ENCODE data around the gene LPP. TPM values are rescaled to one million over a fixed set of nuclear protein-coding genes. Genes with fewer than 3 reads are reported as not detected.

Gene LPP
- total and polyA plus RNA-seq, 2 of the 4 experiments (the other 2 are of a cell fraction), result 16.0 to 130 TPM

DNA sequence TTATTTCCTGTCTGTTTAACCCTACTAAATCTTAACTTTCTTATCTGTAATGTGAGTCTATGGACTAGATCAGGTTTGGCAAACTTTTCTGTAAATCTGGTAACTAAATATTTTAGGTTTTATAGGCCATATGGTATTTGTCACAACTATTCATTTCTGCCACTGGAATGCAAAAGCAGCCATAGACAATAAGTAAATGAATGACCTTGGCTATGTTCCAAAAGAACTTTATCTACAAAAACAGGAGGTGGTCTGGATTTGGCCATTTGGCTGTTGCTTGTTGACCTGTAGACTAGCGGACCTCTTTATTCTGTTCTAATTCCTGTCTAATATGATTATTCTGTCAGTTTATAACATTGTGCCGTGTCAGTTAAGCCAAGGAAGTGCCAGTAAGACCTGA is 314.2 kb downstream of the LPP start:
- ChIA-PET POLR2A (ENCODE audit: unreplicated experiment) (no interaction called here), CTCF (interaction anchor here (0.7 kb wide), 1 partner anchor 327 kb away, joined by 3 read pairs; no protein-coding TSS in a partner anchor)
- no peak overlapping the region for H2BK20ac ChIP-seq (ENCODE audit: low read depth, low read length)
- peaks cover 50 to 80% of the 10 kb centered on the region in 2 experiments for H3K79me1 ChIP-seq (ENCODE audit: low read depth in 1 of 2, low read length in 2 of 2)
- no CpG with 5 or more reads among the region's 2 CpGs for WGBS, 2 experiments (ENCODE audit: extremely low coverage in 2 of 2, insufficient read length in 1 of 2)
- no peak overlapping the region for H3K9ac ChIP-seq (ENCODE audit: low read depth, low read length)
- no peak overlapping the region for H4K5ac ChIP-seq (ENCODE audit: low read depth, low read length)
- H3K9me1 ChIP-seq (ENCODE audit: insufficient read depth, low read length), result peaks cover 9% of the 10 kb centered on the region; the same call in 1 of the 2 replicates
- H4K8ac ChIP-seq (ENCODE audit: low read depth in 2 of 2, low read length in 2 of 2), result no peak overlapping the region
- H3K14ac ChIP-seq (replicated peaks; ENCODE audit: low read depth, low read length), result no peak overlapping the region
- ATAC-seq (ENCODE audit: low read depth) (no peak), DNase-seq (no peak)
- in situ Hi-C loops (cut with MboI; ENCODE audit: low sequenced_read_pairs) (loop anchor here (25.0 kb wide), 1 partner anchor 669 kb away; no protein-coding TSS in a partner anchor), dilution Hi-C loops (cut with HindIII; ENCODE audit: low sequenced_read_pairs, unreplicated experiment) (no loop called here), intact Hi-C loops (cut with micrococcal nuclease) (no loop called here)
- no TSS peak for BruUV-seq (replicated peaks)
- no peak overlapping the region for H3K4me3 ChIP-seq (ENCODE audit: insufficient read depth, low read depth, low read length)
- no peak overlapping the region for H2BK15ac ChIP-seq (ENCODE audit: low read depth, low read length)
- H3K56ac ChIP-seq (ENCODE audit: extremely low read depth, insufficient read depth, low read length), result no peak overlapping the region
- H2AFZ ChIP-seq (replicated peaks; ENCODE audit: low read length, poor library complexity), result no peak overlapping the region
- peaks cover 6% of the 10 kb centered on the region; the same call in 1 of the 2 replicates for H3K4me1 ChIP-seq (ENCODE audit: control insufficient read depth, insufficient read depth, low read length)
- H4K91ac ChIP-seq (ENCODE audit: insufficient read depth, low read depth, low read length), result no peak overlapping the region
- H2BK120ac ChIP-seq (ENCODE audit: low read depth, low read length), result no peak overlapping the region
- TF ChIP-seq NFE2L2 (IDR thresholded peaks at IDR 0.05; ENCODE audit: low read depth, low read length), result no peak
- no peaks in the 10 kb centered on the region for H3K27me3 ChIP-seq (ENCODE audit: control insufficient read depth, insufficient read depth, low read length)
- no peak overlapping the region for H2AK5ac ChIP-seq (ENCODE audit: low read depth, low read length)
- H3K4me2 ChIP-seq (ENCODE audit: low read depth, low read length), result no peak overlapping the region
- H3K23ac ChIP-seq (ENCODE audit: low read depth, low read length), result no peak overlapping the region
- H2BK5ac ChIP-seq (ENCODE audit: low read depth, low read length, poor library complexity, severe bottlenecking), result no peak overlapping the region
- H4K20me1 ChIP-seq (ENCODE audit: insufficient read depth, low read length), result peaks cover 48% of the 10 kb centered on the region; the same call in 1 of the 2 replicates
- H3K4ac ChIP-seq (ENCODE audit: low read depth, low read length), result no peak overlapping the region
- no peak overlapping the region for H3K18ac ChIP-seq (ENCODE audit: low read depth, low read length)
- H3K27ac ChIP-seq (ENCODE audit: insufficient read depth, low read length), result no peak overlapping the region
- H3K9me3 ChIP-seq (ENCODE audit: control insufficient read depth, insufficient read depth, low read length), result no peaks in the 10 kb centered on the region
- H2AK9ac ChIP-seq (replicated peaks; ENCODE audit: low read depth, low read length, poor library complexity), result no peak overlapping the region
- H3K36me3 ChIP-seq (ENCODE audit: control insufficient read depth, insufficient read depth, low read length), result peaks cover 7% of the 10 kb centered on the region
